ENCODE measurements around the gene JADE2. TPM values are rescaled to one million over a fixed set of nuclear protein-coding genes. Genes with fewer than 3 reads are reported as not detected.
"Not testable (repeated sequence)": the region's sequence is repeated elsewhere in the genome, so short reads cannot be mapped to it uniquely, and the experiment has no call there.

Gene JADE2
- 72.5 and 81.3 TPM in 2 replicates for total RNA-seq

GRCh38 chr5:134524826-134525682 is at the start of gene JADE2:
JADE2 (plus strand) TSS chr5:134525670; CDS start chr5:134535858, 10,188 bp downstream.
- Mint-ChIP-seq H3K4me3 (peak within 1 kb of the TSS; percentile 89), H3K4me1 (peaks cover 19% of the 10 kb centered on the region), H3K27ac (peak within 1 kb of the TSS; percentile 98), H3K27me3 (peaks cover 12% of the 10 kb centered on the region), H3K36me3 (ENCODE audit: low read depth) (peaks cover 2% of the 10 kb centered on the region), H3K9me3 (no peaks in the 10 kb centered on the region)
- intact Hi-C loops (cut with micrococcal nuclease), result loop anchor here (1.0 to 10.0 kb wide), 8 partner anchors 14 to 520 kb away; partner anchors contain the start of genes SAR1B, SEC24A, UBE2B and VDAC1
- DNase-seq, result peak; percentile 92

- no peak overlapping the region for H3K27ac Mint-ChIP-seq
- H3K4me3 Mint-ChIP-seq, result no peak overlapping the region
- H3K27me3 Mint-ChIP-seq, result peaks cover 9% of the 10 kb centered on the region
- intact Hi-C loops (cut with micrococcal nuclease), result no loop called here
- peaks cover 2% of the 10 kb centered on the region for H3K4me1 Mint-ChIP-seq
- peaks cover 3% of the 10 kb centered on the region for H3K9me3 Mint-ChIP-seq
- no peak for DNase-seq
- no peaks in the 10 kb centered on the region for H3K36me3 Mint-ChIP-seq (ENCODE audit: low read depth)
Measured at GRCh38 chr5:134477462-134478245, 47.8 kb upstream of the JADE2 start.

- Mint-ChIP-seq H3K9me3 (no peaks in the 10 kb centered on the region), H3K27me3 (peaks cover 4% of the 10 kb centered on the region), H3K27ac (no peak overlapping the region), H3K4me3 (no peak overlapping the region), H3K36me3 (ENCODE audit: low read depth) (no peaks in the 10 kb centered on the region), H3K4me1 (peaks cover 2% of the 10 kb centered on the region)
- no peak for DNase-seq
- intact Hi-C loops (cut with micrococcal nuclease), result no loop called here
Measured at GRCh38 chr5:134479839-134480238, 45.6 kb upstream of the JADE2 start.

GRCh38 chr5:134489227-134489944 is 36.1 kb upstream of the JADE2 start:
- Mint-ChIP-seq H3K27me3 (no peaks in the 10 kb centered on the region), H3K4me3 (no peak overlapping the region), H3K36me3 (ENCODE audit: low read depth) (no peaks in the 10 kb centered on the region), H3K27ac (no peak overlapping the region), H3K4me1 (peaks cover 8% of the 10 kb centered on the region), H3K9me3 (no peaks in the 10 kb centered on the region)
- intact Hi-C loops (cut with micrococcal nuclease), result no loop called here
- DNase-seq, result no peak

GRCh38 chr5:134490255-134490924 is 35.1 kb upstream of the JADE2 start:
- intact Hi-C loops (cut with micrococcal nuclease), result no loop called here

GRCh38 chr5:134490925-134491271 is 34.6 kb upstream of the JADE2 start:
- Mint-ChIP-seq H3K9me3 (no peaks in the 10 kb centered on the region), H3K4me3 (no peak overlapping the region), H3K27me3 (no peaks in the 10 kb centered on the region), H3K36me3 (ENCODE audit: low read depth) (no peaks in the 10 kb centered on the region), H3K27ac (no peak overlapping the region), H3K4me1 (peaks cover 8% of the 10 kb centered on the region)
- intact Hi-C loops (cut with micrococcal nuclease), result no loop called here
- no peak for DNase-seq

More at GRCh38 chr5:134490255-134490924, 35.1 kb upstream of the JADE2 start:
- Mint-ChIP-seq H3K9me3 (no peaks in the 10 kb centered on the region), H3K27ac (no peak overlapping the region), H3K27me3 (no peaks in the 10 kb centered on the region), H3K4me3 (no peak overlapping the region), H3K36me3 (ENCODE audit: low read depth) (no peaks in the 10 kb centered on the region), H3K4me1 (peaks cover 8% of the 10 kb centered on the region)
- DNase-seq, result no peak

GRCh38 chr5:134491841-134492442 is 33.5 kb upstream of the JADE2 start:
- Mint-ChIP-seq H3K27ac (no peak overlapping the region), H3K4me3 (no peak overlapping the region), H3K36me3 (ENCODE audit: low read depth) (no peaks in the 10 kb centered on the region), H3K4me1 (peaks cover 8% of the 10 kb centered on the region), H3K9me3 (no peaks in the 10 kb centered on the region), H3K27me3 (no peaks in the 10 kb centered on the region)
- intact Hi-C loops (cut with micrococcal nuclease), result no loop called here
- DNase-seq, result no peak

GRCh38 chr5:134492568-134492967 is 32.9 kb upstream of the JADE2 start:
- Mint-ChIP-seq H3K4me1 (peaks cover 8% of the 10 kb centered on the region), H3K9me3 (no peaks in the 10 kb centered on the region), H3K27me3 (no peaks in the 10 kb centered on the region), H3K36me3 (ENCODE audit: low read depth) (no peaks in the 10 kb centered on the region), H3K4me3 (no peak overlapping the region), H3K27ac (no peak overlapping the region)
- DNase-seq, result no peak
- intact Hi-C loops (cut with micrococcal nuclease), result no loop called here

- Mint-ChIP-seq H3K4me3 (no peak overlapping the region), H3K9me3 (no peaks in the 10 kb centered on the region), H3K27me3 (no peaks in the 10 kb centered on the region), H3K36me3 (ENCODE audit: low read depth) (no peaks in the 10 kb centered on the region), H3K27ac (peak overlapping the region; percentile 1), H3K4me1 (peaks cover 8% of the 10 kb centered on the region)
- DNase-seq, result no peak
- intact Hi-C loops (cut with micrococcal nuclease), result no loop called here
Measured at GRCh38 chr5:134493461-134494055, 31.9 kb upstream of the JADE2 start.

- Mint-ChIP-seq H3K36me3 (ENCODE audit: low read depth) (no peaks in the 10 kb centered on the region), H3K4me1 (peaks cover 8% of the 10 kb centered on the region), H3K27ac (no peak overlapping the region), H3K4me3 (no peak overlapping the region), H3K27me3 (no peaks in the 10 kb centered on the region), H3K9me3 (no peaks in the 10 kb centered on the region)
- intact Hi-C loops (cut with micrococcal nuclease), result no loop called here
- no peak for DNase-seq
Measured at GRCh38 chr5:134494780-134495179, 30.7 kb upstream of the JADE2 start.

- H3K27me3 Mint-ChIP-seq; intact Hi-C loops (cut with micrococcal nuclease); H3K36me3 Mint-ChIP-seq (ENCODE audit: low read depth); DNase-seq; H3K27ac Mint-ChIP-seq; H3K4me3 Mint-ChIP-seq; H3K9me3 Mint-ChIP-seq: not testable (repeated sequence)
- H3K4me1 Mint-ChIP-seq, result peaks cover 24% of the 10 kb centered on the region
Measured at GRCh38 chr5:134499905-134500304, 25.6 kb upstream of the JADE2 start.

- H3K4me1 Mint-ChIP-seq, result peaks cover 24% of the 10 kb centered on the region
- no peaks in the 10 kb centered on the region for H3K27me3 Mint-ChIP-seq
- H3K27ac Mint-ChIP-seq, result peak overlapping the region; percentile 11
- no peak overlapping the region for H3K4me3 Mint-ChIP-seq
- H3K9me3 Mint-ChIP-seq, result no peaks in the 10 kb centered on the region
- no peak for DNase-seq
- intact Hi-C loops (cut with micrococcal nuclease), result no loop called here
- H3K36me3 Mint-ChIP-seq (ENCODE audit: low read depth), result no peaks in the 10 kb centered on the region
Measured at GRCh38 chr5:134500699-134501430, 24.6 kb upstream of the JADE2 start.

All from activated CD4-positive, alpha-beta T cell treated with anti-CD3 and anti-CD28 coated beads, Interleukin-2, amount 10 ng/mL, durations not matched to agents 24 days and 14 days (primary cell).